ENCODE results near the gene C12orf43. TPM values are rescaled to one million over a fixed set of nuclear protein-coding genes. Genes with fewer than 3 reads are reported as not detected.

C12orf43 gene
- total RNA-seq, 1 experiment from 2014 or later: 25.7 TPM

- no peak for DNase-seq
- Mint-ChIP-seq H3K27me3 (ENCODE audit: low read depth) (no peaks in the 10 kb centered on the region), H3K36me3 (ENCODE audit: insufficient read depth in 1 of 3, low read depth in 3 of 3) (no peaks in the 10 kb centered on the region)
Measured at GRCh38 chr12:120971299-120972180, 44.7 kb downstream of the C12orf43 start.

More at GRCh38 chr12:120971299-120972180, 44.7 kb downstream of the C12orf43 start:
- TF ChIP-seq CTCF (conservative IDR thresholded peaks at IDR 0.05): peak; percentile 83
- Histone ChIP-seq H4K5ac (ENCODE audit: insufficient read length, low read depth, low read length) (no peak overlapping the region), H2BK120ac (ENCODE audit: low read depth, low read length, poor library complexity, severe bottlenecking) (no peak overlapping the region), H2BK15ac (ENCODE audit: low read depth, low read length) (no peak overlapping the region), H3K4me2 (ENCODE audit: insufficient read depth, insufficient read length, low read length) (no peak overlapping the region), H4K8ac (replicated peaks; ENCODE audit: insufficient read length, low read depth, low read length) (no peak overlapping the region), H3K23me2 (ENCODE audit: insufficient read length, low read depth, low read length, poor library complexity, severe bottlenecking) (no peaks in the 10 kb centered on the region), H3K27ac (ENCODE audit: insufficient read length, low read depth, low read length) (no peak overlapping the region), H3K79me1 (ENCODE audit: insufficient read depth, low read depth, low read length, poor library complexity, severe bottlenecking) (no peaks in the 10 kb centered on the region), H3K14ac (ENCODE audit: insufficient read depth, low read length) (no peak overlapping the region), H3K4ac (ENCODE audit: low read depth, low read length) (no peak overlapping the region), H3T11ph (ENCODE audit: low read length) (no peak overlapping the region), H3K9me3 (ENCODE audit: control insufficient read depth, low read depth, low read length) (no peaks in the 10 kb centered on the region), H3K27me3 (ENCODE audit: insufficient read depth, low read length) (no peaks in the 10 kb centered on the region), H2BK12ac (ENCODE audit: insufficient read length, low read depth, low read length) (no peak overlapping the region), H4K91ac (ENCODE audit: insufficient read length, low read depth, low read length) (no peak overlapping the region), H2BK5ac (ENCODE audit: insufficient read length, low read length) (no peak overlapping the region), H3K79me2 (ENCODE audit: insufficient read depth, low read length) (no peaks in the 10 kb centered on the region), H3K56ac (ENCODE audit: insufficient read length, low read depth, low read length) (no peak overlapping the region), H3K4me1 (ENCODE audit: insufficient read depth, low read length) (peaks cover 3% of the 10 kb centered on the region; the same call in 1 of the 2 replicates), H2AFZ (ENCODE audit: low read length) (no peak overlapping the region), H4K20me1 (ENCODE audit: control insufficient read depth, insufficient read depth, insufficient read length) (no peaks in the 10 kb centered on the region), H3K9ac (ENCODE audit: extremely low read depth, insufficient read length, low read length) (no peak overlapping the region), H2AK5ac (ENCODE audit: insufficient read length, low read length) (no peak overlapping the region), H3K18ac (ENCODE audit: insufficient read length, low read depth, low read length) (no peak overlapping the region), H2BK20ac (ENCODE audit: low read depth, low read length, poor library complexity, severe bottlenecking) (no peak overlapping the region), H3K23ac (ENCODE audit: insufficient read length, low read depth, low read length) (no peak overlapping the region)
- Mint-ChIP-seq H3K4me3 (no peak overlapping the region; a peak in 1 of 5 replicates), H3K4me1 (peaks cover 12 to 23% of the 10 kb centered on the region in 2 experiments), H3K9me3 (no peaks in the 10 kb centered on the region), H3K27ac (peak overlapping the region in 1 of 3 experiments; percentile 84; a peak in 1 of 7 replicates)
- no CpG with 5 or more reads among the region's 13 CpGs for WGBS (ENCODE audit: extremely low coverage, insufficient read length, low lambda C conversion rate)
